ENCODE data around the gene EFNA4. TPM values are rescaled to one million over a fixed set of nuclear protein-coding genes. Genes with fewer than 3 reads are reported as not detected.

The EFNA4 gene
- polyA plus RNA-seq, 1 of the 3 experiments (the other 2 are of a cell fraction) = 17.7 TPM

- H3K9me2 ChIP-seq = no peaks in the 10 kb centered on the region
- H4K20me1 ChIP-seq (ENCODE audit: insufficient read depth) = no peaks in the 10 kb centered on the region
- H3K9me3 ChIP-seq = no peaks in the 10 kb centered on the region
- TF ChIP-seq TEAD4 (IDR thresholded peaks at IDR 0.05; ENCODE audit: borderline replicate concordance, insufficient read depth) = no peak
- H2AFZ ChIP-seq (ENCODE audit: low read depth) = no peak overlapping the region
- H3K27me3 ChIP-seq (ENCODE audit: insufficient read depth) = no peaks in the 10 kb centered on the region
- POLR2A ChIA-PET = no interaction called here
- 93% methylated on average over 11 of the region's 31 CpGs for WGBS (ENCODE audit: low lambda C conversion rate)
- no peak overlapping the region for H3K4me3 ChIP-seq (ENCODE audit: low read depth in 2 of 2, low read length in 1 of 2)
- no peak overlapping the region for H3K27ac ChIP-seq (ENCODE audit: low read depth in 2 of 2, low read length in 1 of 2)
- H3K4me2 ChIP-seq = no peak overlapping the region
- H3K79me2 ChIP-seq (ENCODE audit: insufficient read depth) = no peaks in the 10 kb centered on the region
- CTCF ChIA-PET = interaction anchor here (0.9 to 9.3 kb wide), 10 partner anchors 14 to 70 kb away, joined by 3 to 149 read pairs (median 4); partner anchors contain the start of genes ADAM15, EFNA3, LENEP and PYGO2
- H3F3A ChIP-seq (replicated peaks; ENCODE audit: insufficient read depth) = peaks cover 6% of the 10 kb centered on the region
- H3K9ac ChIP-seq = no peak overlapping the region
- H3K4me1 ChIP-seq (ENCODE audit: control insufficient read depth in 1 of 2, insufficient read depth in 2 of 2, low read depth in 1 of 2, low read length in 1 of 2) = peaks cover 0 to 15% of the 10 kb centered on the region in 2 experiments; a peak in 1 of 4 replicates
- H3K36me3 ChIP-seq (replicated peaks in 1 of 2; ENCODE audit: control insufficient read depth in 1 of 2, insufficient read depth in 2 of 2, low read length in 1 of 2) = peaks cover 0 to 22% of the 10 kb centered on the region in 2 experiments
- no peak for DNase-seq
These were observed 48.6 kb upstream of the EFNA4 start for GRCh38 chr1:155014709-155015508.

- Histone ChIP-seq H2AFZ (ENCODE audit: low read depth) (no peak overlapping the region), H3K36me3 (replicated peaks in 1 of 2; ENCODE audit: control insufficient read depth in 1 of 2, insufficient read depth in 2 of 2, low read length in 1 of 2) (peaks cover 0 to 22% of the 10 kb centered on the region in 2 experiments), H3K4me1 (ENCODE audit: control insufficient read depth in 1 of 2, insufficient read depth in 2 of 2, low read depth in 1 of 2, low read length in 1 of 2) (peaks cover 0 to 15% of the 10 kb centered on the region in 2 experiments; a peak in 1 of 4 replicates), H3K27me3 (ENCODE audit: insufficient read depth) (no peaks in the 10 kb centered on the region), H3K4me3 (ENCODE audit: low read depth in 2 of 2, low read length in 1 of 2) (no peak overlapping the region), H3K9me2 (no peaks in the 10 kb centered on the region), H4K20me1 (ENCODE audit: insufficient read depth) (no peaks in the 10 kb centered on the region), H3K79me2 (ENCODE audit: insufficient read depth) (no peaks in the 10 kb centered on the region), H3K9me3 (no peaks in the 10 kb centered on the region), H3K4me2 (no peak overlapping the region), H3K9ac (no peak overlapping the region), H3F3A (replicated peaks; ENCODE audit: insufficient read depth) (peaks cover 6% of the 10 kb centered on the region), H3K27ac (ENCODE audit: low read depth in 2 of 2, low read length in 1 of 2) (no peak overlapping the region)
- ChIA-PET CTCF (interaction anchor here (0.7 to 9.3 kb wide), 16 partner anchors 8 to 76 kb away, joined by 3 to 149 read pairs (median 4); partner anchors contain the start of genes ADAM15, EFNA3, LENEP and PYGO2), POLR2A (no interaction called here)
- 93% methylated on average over 14 of the region's 16 CpGs for WGBS (ENCODE audit: low lambda C conversion rate)
- no peak for DNase-seq
- TF ChIP-seq TEAD4 (IDR thresholded peaks at IDR 0.05; ENCODE audit: borderline replicate concordance, insufficient read depth) = no peak
- TF ChIP-seq NRF1 (IDR thresholded peaks at IDR 0.05; ENCODE audit: low read depth, low read length) = no peak
These were observed 47.9 kb upstream of the EFNA4 start for GRCh38 chr1:155015527-155016230.

GRCh38 chr1:155016231-155016831 is 47.2 kb upstream of the EFNA4 start:
- no peak overlapping the region for H3K9ac ChIP-seq
- no peak for TF ChIP-seq SIN3A (IDR thresholded peaks at IDR 0.05; ENCODE audit: borderline replicate concordance, low read depth, low read length)
- TF ChIP-seq FOSL2 (IDR thresholded peaks at IDR 0.05; ENCODE audit: borderline replicate concordance, low read depth) = no peak
- TF ChIP-seq POLR2AphosphoS5 (IDR thresholded peaks at IDR 0.05; ENCODE audit: low read depth, low read length) = no peak
- no peak for TF ChIP-seq JUND (IDR thresholded peaks at IDR 0.05)
- no peak for TF ChIP-seq NRF1 (IDR thresholded peaks at IDR 0.05; ENCODE audit: low read depth, low read length)
- no peak for TF ChIP-seq EZH2phosphoT487 (IDR thresholded peaks at IDR 0.05; ENCODE audit: borderline replicate concordance, low read depth)
- no peak for TF ChIP-seq FOXJ3 (CRISPR knock-in tag; IDR thresholded peaks at IDR 0.05)
- no peak for TF ChIP-seq CHD2 (IDR thresholded peaks at IDR 0.05; ENCODE audit: low read length, partially characterized antibody)
- no peak for TF ChIP-seq TAF1 (IDR thresholded peaks at IDR 0.05; ENCODE audit: borderline replicate concordance, low read depth, low read length)
- no peak for TF ChIP-seq NFIC (IDR thresholded peaks at IDR 0.05; ENCODE audit: borderline replicate concordance)
- TF ChIP-seq MXI1 (IDR thresholded peaks at IDR 0.05; ENCODE audit: low read depth, low read length) = no peak
- TF ChIP-seq YY1 (IDR thresholded peaks at IDR 0.05; ENCODE audit: low read depth) = no peak
- no peak for TF ChIP-seq GATA2 (CRISPR knock-in tag; IDR thresholded peaks at IDR 0.05)
- no peak for TF ChIP-seq IRF3 (IDR thresholded peaks at IDR 0.05; ENCODE audit: low read depth, low read length)
- TF ChIP-seq RFX5 (IDR thresholded peaks at IDR 0.05; ENCODE audit: low read length) = no peak
- TF ChIP-seq FOXM1 (IDR thresholded peaks at IDR 0.05; ENCODE audit: low read depth) = no peak

More at GRCh38 chr1:155016231-155016831, 47.2 kb upstream of the EFNA4 start:
- POLR2A ChIA-PET = no interaction called here
- Histone ChIP-seq H3K79me2 (ENCODE audit: insufficient read depth) (no peaks in the 10 kb centered on the region), H3K4me2 (no peak overlapping the region), H3K4me1 (ENCODE audit: control insufficient read depth in 1 of 2, insufficient read depth in 2 of 2, low read depth in 1 of 2, low read length in 1 of 2) (peaks cover 0 to 15% of the 10 kb centered on the region in 2 experiments; a peak in 1 of 4 replicates), H3K9me3 (no peaks in the 10 kb centered on the region), H2AFZ (ENCODE audit: low read depth) (no peak overlapping the region), H3K27ac (ENCODE audit: low read depth in 2 of 2, low read length in 1 of 2) (no peak overlapping the region), H3F3A (replicated peaks; ENCODE audit: insufficient read depth) (peaks cover 6% of the 10 kb centered on the region), H3K36me3 (replicated peaks in 1 of 2; ENCODE audit: control insufficient read depth in 1 of 2, insufficient read depth in 2 of 2, low read length in 1 of 2) (peaks cover 0 to 22% of the 10 kb centered on the region in 2 experiments), H3K9me2 (no peaks in the 10 kb centered on the region), H3K27me3 (ENCODE audit: insufficient read depth) (no peaks in the 10 kb centered on the region), H3K4me3 (ENCODE audit: low read depth in 2 of 2, low read length in 1 of 2) (no peak overlapping the region), H4K20me1 (ENCODE audit: insufficient read depth) (no peaks in the 10 kb centered on the region)
- no peak for DNase-seq
- CTCF ChIA-PET = interaction anchor here (0.7 to 9.3 kb wide), 26 partner anchors 9 to 442 kb away, joined by 3 to 149 read pairs (median 8); partner anchors contain the start of genes ADAM15, DCST1, DCST2 and FLAD1
- 99% methylated on average over 24 of the region's 26 CpGs for WGBS (ENCODE audit: low lambda C conversion rate)
